Measurements from ENCODE around the gene SPATA13.

- TF ChIP-seq POLR2A (IDR thresholded peaks at IDR 0.05) (no peak), CTCF (IDR thresholded peaks at IDR 0.05) (no peak)
These were observed 62.2 kb downstream of the SPATA13 start for GRCh38 chr13:24222756-24223155.

All from vagina (tissue), 2 donors.